Tibial nerve (tissue), 4 donors: ENCODE measurements around the gene NRXN3.

Source experiments
- EP300 ChIP-seq, 2 donors: sonication (generic); formaldehyde crosslinking; IDR thresholded peaks; one replicate each; pipeline ENCODE4 v1.6.1; 2017; ENCODE audit warnings: antibody characterized with exemption in 2 of 2, mild to moderate bottlenecking in 1 of 2
- POLR2A ChIP-seq, 2 donors: fragments of 450-650 bp; IDR thresholded peaks; one replicate each; pipeline ENCODE4 v1.6.1; 2017; ENCODE audit warnings: antibody characterized with exemption in 2 of 2, mild to moderate bottlenecking in 2 of 2, moderate library complexity in 2 of 2
- TF ChIP-seq, protein P1 (sequence below), 5 experiments: fragments of 200-600 bp in 3 of 5; fragments of 450-650 bp in 2 of 5; sonication (generic) in 3 of 5; IDR thresholded peaks; one replicate each; pipeline ENCODE4 v1.5.1; 2016 to 2019; ENCODE audit warnings: antibody characterized with exemption in 5 of 5, mild to moderate bottlenecking in 3 of 5, moderate library complexity in 2 of 5

DNA sequence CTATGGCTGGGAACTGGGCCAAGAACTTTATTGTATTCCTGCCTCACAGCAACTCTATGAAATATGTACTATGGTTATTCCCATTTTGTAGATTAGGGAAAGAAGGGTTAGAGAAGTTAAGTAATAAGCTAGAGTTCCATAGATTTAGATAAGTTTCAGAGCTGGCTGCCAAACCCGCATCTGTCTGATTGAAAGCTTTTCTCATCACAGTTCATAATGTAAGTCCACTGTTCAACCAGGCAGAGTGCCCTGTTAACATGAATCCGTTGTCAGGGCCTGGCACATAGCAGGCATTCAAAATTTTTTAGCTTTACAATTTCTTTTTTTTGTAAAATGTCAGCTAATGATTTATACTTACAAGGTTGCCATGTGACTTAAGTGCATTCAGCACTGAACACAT, 467.3 kb downstream of the NRXN3 start:
- TF ChIP-seq, protein P1, sequence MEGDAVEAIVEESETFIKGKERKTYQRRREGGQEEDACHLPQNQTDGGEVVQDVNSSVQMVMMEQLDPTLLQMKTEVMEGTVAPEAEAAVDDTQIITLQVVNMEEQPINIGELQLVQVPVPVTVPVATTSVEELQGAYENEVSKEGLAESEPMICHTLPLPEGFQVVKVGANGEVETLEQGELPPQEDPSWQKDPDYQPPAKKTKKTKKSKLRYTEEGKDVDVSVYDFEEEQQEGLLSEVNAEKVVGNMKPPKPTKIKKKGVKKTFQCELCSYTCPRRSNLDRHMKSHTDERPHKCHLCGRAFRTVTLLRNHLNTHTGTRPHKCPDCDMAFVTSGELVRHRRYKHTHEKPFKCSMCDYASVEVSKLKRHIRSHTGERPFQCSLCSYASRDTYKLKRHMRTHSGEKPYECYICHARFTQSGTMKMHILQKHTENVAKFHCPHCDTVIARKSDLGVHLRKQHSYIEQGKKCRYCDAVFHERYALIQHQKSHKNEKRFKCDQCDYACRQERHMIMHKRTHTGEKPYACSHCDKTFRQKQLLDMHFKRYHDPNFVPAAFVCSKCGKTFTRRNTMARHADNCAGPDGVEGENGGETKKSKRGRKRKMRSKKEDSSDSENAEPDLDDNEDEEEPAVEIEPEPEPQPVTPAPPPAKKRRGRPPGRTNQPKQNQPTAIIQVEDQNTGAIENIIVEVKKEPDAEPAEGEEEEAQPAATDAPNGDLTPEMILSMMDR (IDR thresholded peaks at IDR 0.05) = no peak
- no peak for TF ChIP-seq EP300 (IDR thresholded peaks at IDR 0.05)
- no peak for TF ChIP-seq POLR2A (IDR thresholded peaks at IDR 0.05)
